Neutrophil (primary cell): ENCODE data around the gene MCM10.

Experiments
- H3K27ac ChIP-seq: fragments of 200-600 bp; sonication (generic); 2 replicates; pipeline ENCODE4 v1.5.1; 2016; ENCODE audit warnings: mild to moderate bottlenecking, moderate library complexity
- H3K27me3 ChIP-seq: fragments of 200-600 bp; sonication (generic); 2 replicates; pipeline ENCODE4 v1.6.0; 2016; ENCODE audit warnings: mild to moderate bottlenecking
- H3K36me3 ChIP-seq: fragments of 200-600 bp; sonication (generic); 2 replicates; pipeline ENCODE4 v1.5.1; 2017
- H3K4me1 ChIP-seq, 2 experiments: fragments of 200-600 bp in 1 of 2; sonication (generic) in 1 of 2; 1 replicate in 1 of 2; 2 replicates in 1 of 2; pipeline versions ENCODE4 v1.5.1 to v1.6.1; 2013 to 2016; ENCODE audit warnings: low read depth in 1 of 2, low read length in 1 of 2, mild to moderate bottlenecking in 1 of 2, moderate library complexity in 1 of 2; ENCODE audit not compliant: control insufficient read depth in 1 of 2, insufficient read depth in 1 of 2
- H3K4me3 ChIP-seq, 2 experiments: fragments of 200-600 bp in 1 of 2; sonication (generic) in 1 of 2; 1 replicate in 1 of 2; 2 replicates in 1 of 2; pipeline ENCODE4 v1.5.1; 2013 to 2016; ENCODE audit warnings: low read depth in 1 of 2, low read length in 1 of 2, mild to moderate bottlenecking in 1 of 2, moderate library complexity in 1 of 2
- H3K9me3 ChIP-seq: fragments of 200-600 bp; sonication (generic); 2 replicates; pipeline ENCODE4 v1.5.1; 2016
- CTCF ChIP-seq: fragments of 200-600 bp; sonication (generic); IDR thresholded peaks from 2 replicates; pipeline ENCODE4 v1.5.1; 2016; ENCODE audit warnings: antibody characterized with exemption

Gene MCM10

GRCh38 chr10:13206546-13207443, 45.4 kb downstream of the MCM10 start:
- Histone ChIP-seq H3K27ac (no peak overlapping the region), H3K27me3 (no peaks in the 10 kb centered on the region), H3K9me3 (no peaks in the 10 kb centered on the region), H3K36me3 (peaks cover 36% of the 10 kb centered on the region), H3K4me3 (no peak overlapping the region), H3K4me1 (no peaks in the 10 kb centered on the region)
- TF ChIP-seq CTCF, result no peak

- H3K9me3 ChIP-seq, result no peaks in the 10 kb centered on the region
- no peak overlapping the region for H3K4me3 ChIP-seq
- H3K27me3 ChIP-seq, result no peaks in the 10 kb centered on the region
- H3K4me1 ChIP-seq, result no peaks in the 10 kb centered on the region
- TF ChIP-seq CTCF, result no peak
- no peak overlapping the region for H3K27ac ChIP-seq
- H3K36me3 ChIP-seq, result peaks cover 3% of the 10 kb centered on the region
These were observed 51.8 kb downstream of the MCM10 start for GRCh38 chr10:13213163-13213562.

GRCh38 chr10:13218878-13219277, 57.5 kb downstream of the MCM10 start:
- H3K27me3 ChIP-seq, result no peaks in the 10 kb centered on the region
- H3K27ac ChIP-seq, result no peak overlapping the region
- no peaks in the 10 kb centered on the region for H3K36me3 ChIP-seq
- no peaks in the 10 kb centered on the region for H3K4me1 ChIP-seq
- H3K9me3 ChIP-seq, result no peaks in the 10 kb centered on the region
- no peak for TF ChIP-seq CTCF
- no peak overlapping the region for H3K4me3 ChIP-seq

GRCh38 chr10:13219685-13220670, 58.6 kb downstream of the MCM10 start:
- no peaks in the 10 kb centered on the region for H3K9me3 ChIP-seq
- no peak overlapping the region for H3K4me3 ChIP-seq
- H3K36me3 ChIP-seq, result no peaks in the 10 kb centered on the region
- H3K27ac ChIP-seq, result no peak overlapping the region
- H3K4me1 ChIP-seq, result no peaks in the 10 kb centered on the region
- TF ChIP-seq CTCF, result no peak
- H3K27me3 ChIP-seq, result no peaks in the 10 kb centered on the region

- H3K4me1 ChIP-seq, result no peaks in the 10 kb centered on the region
- H3K4me3 ChIP-seq, result no peak overlapping the region
- H3K9me3 ChIP-seq, result no peaks in the 10 kb centered on the region
- no peak for TF ChIP-seq CTCF
- no peaks in the 10 kb centered on the region for H3K27me3 ChIP-seq
- no peak overlapping the region for H3K27ac ChIP-seq
- H3K36me3 ChIP-seq, result no peaks in the 10 kb centered on the region
These were observed 60.2 kb downstream of the MCM10 start for GRCh38 chr10:13221572-13221971.
